Kidney capillary endothelial cell (primary cell): ENCODE data around the gene RPL19.
"Not testable (repeated sequence)": the region's sequence is repeated elsewhere in the genome, so short reads cannot be mapped to it uniquely, and the experiment has no call there.

Experiments used
- DNase-seq: peaks from one replicate; pipeline ENCODE4 v3.0.0-alpha.2; 2018; ENCODE audit warnings: low spot score

The RPL19 gene

DNA sequence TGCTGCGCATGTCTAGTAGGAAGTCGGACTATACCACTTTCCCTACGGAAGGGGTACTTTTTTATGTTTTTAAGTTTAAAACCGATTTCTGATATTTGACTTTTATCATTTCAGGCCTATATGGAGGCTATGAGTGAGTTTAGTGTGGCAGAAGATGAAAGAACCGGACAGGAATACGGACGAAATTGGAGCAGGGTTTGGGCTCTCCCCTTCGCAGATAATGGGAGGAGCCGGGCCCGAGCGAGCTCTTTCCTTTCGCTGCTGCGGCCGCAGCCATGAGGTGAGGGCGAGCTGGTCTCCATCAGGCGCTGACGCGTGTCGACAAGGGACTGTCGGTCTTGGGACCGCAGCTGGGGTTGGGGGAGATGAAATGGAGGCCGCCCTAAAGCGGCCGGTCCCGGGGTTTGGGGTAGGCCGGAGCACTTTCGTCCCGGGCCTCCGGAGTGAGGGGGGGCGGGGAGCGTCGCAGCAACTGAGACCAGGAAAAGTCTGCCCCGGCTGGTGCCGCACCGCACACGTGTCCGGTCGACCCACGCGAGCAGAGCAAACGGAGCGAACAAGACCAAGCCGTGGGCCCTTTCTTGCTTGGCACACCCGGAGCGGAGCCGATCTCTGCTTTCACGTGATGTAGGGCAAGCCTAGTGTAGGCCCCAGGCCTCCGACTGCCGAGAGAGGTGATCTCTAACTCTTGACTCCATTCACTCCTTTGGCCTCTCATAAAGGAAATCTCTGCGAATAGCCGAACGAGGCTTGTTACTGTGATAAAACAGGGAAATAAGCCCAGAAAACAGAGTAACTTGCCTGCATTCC, at the start of gene RPL19:
RPL19 (plus strand) TSS at position 214 of the 810 bp plus-strand sequence; CDS start at position 276, 62 bp downstream.
- peak; percentile 93 for DNase-seq

GRCh38 chr17:39150795-39151149, 49.3 kb upstream of the RPL19 start:
- DNase-seq: no peak

DNA sequence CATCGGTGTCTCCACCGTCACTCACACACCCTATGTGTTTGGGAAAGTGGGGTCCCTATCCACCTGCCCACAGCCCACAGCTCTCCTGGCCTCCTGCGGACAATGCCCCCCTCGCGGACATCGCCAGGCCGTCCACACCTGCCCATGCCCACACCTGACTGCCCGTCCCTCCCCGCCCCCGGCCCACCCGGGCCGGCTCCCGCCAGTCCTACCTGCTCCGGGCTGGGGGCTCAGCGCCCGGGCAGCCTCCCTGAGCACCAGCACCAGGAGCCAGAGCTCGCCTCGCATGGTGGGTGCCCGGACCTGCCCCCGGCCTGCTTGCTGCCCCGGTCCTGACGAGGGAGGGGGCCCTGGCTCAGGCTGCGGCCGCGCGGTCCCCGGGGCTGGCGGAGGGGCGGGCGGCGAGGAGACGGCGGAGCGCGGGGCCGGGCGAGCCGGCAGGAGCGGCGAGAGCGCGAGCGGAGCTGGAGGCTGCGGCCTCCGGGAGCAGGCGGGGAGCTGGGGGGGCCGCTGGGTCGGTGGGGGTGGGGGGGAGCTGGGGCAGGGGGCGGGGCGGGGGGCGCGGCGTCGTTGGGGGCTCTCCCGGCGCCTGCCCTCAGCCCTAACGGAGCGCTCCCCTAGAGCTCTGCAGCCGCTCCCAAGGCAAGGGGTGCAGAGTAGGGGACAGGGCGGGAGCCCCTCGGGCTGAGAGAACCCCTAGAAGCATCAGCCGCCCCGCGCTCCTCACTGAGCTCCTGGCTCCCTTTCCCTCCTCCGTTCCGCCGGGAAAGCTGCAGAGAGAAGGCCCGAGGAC, 48.7 kb upstream of the RPL19 start, which contains the start of gene PLXDC1:
PLXDC1 (minus strand) TSS at position 488 of the 793 bp plus-strand sequence; CDS start at position 288, 200 bp downstream.
- no peak for DNase-seq

GRCh38 chr17:39151943-39152818, 47.9 kb upstream of the RPL19 start:
- no peak for DNase-seq

DNA sequence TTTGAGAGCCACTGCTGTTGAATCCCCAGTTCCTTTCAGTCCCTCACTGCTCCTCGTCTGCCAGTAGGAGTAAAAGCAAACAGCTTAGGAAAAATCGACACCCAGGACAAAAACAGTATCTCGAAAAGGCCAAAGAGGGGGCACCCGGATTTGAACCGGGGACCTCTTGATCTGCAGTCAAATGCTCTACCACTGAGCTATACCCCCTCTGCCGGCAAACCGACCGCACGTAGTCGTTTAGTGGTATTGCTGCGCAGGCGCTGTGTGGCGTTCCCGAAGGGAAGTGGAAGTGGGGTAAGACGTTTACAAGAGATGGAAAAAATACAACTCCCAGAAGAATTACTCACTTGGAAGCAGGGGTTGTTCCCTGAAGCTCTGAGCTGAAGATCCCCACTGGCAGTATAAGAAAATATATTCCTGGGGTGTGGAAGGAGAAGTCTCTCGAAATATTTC, 46.5 kb upstream of the RPL19 start:
- DNase-seq: peak; percentile 82

GRCh38 chr17:39155654-39156053, 44.4 kb upstream of the RPL19 start:
- no peak for DNase-seq

DNA sequence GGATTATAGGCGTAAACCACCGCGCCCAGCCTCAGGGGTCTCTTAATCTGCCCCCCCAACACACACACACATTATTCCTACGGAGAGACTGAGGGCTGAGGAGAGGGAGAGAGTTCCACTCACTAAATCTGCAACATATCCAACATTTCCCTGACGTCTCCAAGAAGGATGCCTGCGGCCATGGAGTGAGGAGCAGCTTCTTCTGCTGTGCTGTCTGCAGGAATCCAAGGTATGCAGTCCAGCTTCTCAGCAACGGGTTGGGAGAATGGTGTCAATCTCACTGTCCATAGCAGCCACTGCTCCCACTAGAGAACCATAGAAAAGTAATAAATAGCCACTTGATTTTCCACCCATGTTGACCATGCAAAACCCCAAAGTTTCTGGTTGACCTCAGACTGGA, 43.6 kb upstream of the RPL19 start:
- DNase-seq: no peak

GRCh38 chr17:39158623-39159022, 41.5 kb upstream of the RPL19 start:
- no peak for DNase-seq

DNA sequence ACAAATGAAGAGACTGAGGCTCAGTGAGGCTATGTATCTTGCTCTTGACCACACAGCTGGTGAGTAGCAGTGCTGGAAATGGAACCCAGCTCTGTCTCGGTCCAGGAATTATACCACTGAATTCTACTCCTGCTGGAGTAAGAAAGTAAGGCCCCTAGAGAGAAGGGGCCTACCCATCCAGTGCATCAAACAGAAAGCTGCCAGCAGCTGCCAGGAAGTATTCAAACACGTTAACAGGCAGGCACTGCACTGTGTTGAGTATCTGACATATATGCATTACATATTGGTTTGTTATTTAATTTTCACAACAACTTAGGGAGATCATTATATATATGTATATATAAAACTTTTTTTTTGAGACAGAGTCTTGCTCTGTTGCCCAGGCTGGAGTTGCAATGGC, 38.1 kb upstream of the RPL19 start:
- no peak for DNase-seq

DNA sequence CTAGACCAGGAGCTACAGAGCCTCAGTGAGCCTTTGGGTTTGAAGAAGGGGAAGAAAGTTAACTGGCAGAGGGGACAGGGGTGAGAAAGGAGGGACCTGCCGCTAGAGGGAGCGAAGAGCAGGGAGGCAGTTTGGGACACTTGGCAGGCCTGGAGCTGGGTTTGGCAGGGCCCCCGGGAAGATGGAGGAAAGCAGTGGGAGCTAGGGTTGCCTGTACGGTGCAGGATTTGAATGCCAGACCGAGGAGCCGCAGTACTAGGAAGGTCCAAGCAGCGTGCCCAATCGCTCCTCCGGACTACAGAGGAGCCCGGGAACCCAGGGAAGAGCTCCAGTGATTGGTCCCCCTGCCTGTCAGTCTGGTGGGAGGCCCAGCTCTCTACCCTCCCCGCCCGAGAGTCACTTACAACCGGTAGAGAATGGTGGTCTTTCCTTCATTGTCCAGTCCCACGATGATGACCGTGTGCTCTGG, 35.4 kb upstream of the RPL19 start:
- peak; percentile 61 for DNase-seq

- no peak for DNase-seq
Observed at GRCh38 chr17:39165178-39165840, 34.8 kb upstream of the RPL19 start.

DNA sequence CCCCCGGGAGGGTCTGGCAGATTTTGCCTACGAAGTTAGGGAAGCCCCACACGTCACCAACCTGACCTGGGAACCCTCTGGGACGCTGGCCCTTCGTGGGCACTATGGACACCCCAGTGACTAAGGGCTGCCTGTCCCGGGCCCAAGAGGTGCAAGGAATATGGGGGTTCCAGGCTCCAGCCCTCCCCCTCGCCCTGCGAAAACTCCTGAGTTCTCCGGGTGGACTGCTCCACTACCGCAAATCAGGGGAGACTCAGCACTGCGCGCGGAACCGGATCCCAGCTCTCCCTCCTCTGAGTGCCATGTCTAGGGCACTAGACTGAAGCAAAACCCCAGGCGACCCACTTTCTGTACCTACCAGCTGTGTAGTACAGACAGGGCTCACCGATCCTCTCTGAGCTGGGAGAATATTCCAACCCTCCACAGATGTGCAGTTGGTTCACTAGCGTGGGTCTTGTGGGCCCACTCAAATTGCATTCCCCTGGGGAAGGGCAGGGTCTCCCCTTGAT, 34.2 kb upstream of the RPL19 start, which contains the start of gene ARL5C:
ARL5C (minus strand) TSS at position 321 of the 509 bp plus-strand sequence. CDS start 401 bp downstream, outside the sequence.
- no peak for DNase-seq

DNA sequence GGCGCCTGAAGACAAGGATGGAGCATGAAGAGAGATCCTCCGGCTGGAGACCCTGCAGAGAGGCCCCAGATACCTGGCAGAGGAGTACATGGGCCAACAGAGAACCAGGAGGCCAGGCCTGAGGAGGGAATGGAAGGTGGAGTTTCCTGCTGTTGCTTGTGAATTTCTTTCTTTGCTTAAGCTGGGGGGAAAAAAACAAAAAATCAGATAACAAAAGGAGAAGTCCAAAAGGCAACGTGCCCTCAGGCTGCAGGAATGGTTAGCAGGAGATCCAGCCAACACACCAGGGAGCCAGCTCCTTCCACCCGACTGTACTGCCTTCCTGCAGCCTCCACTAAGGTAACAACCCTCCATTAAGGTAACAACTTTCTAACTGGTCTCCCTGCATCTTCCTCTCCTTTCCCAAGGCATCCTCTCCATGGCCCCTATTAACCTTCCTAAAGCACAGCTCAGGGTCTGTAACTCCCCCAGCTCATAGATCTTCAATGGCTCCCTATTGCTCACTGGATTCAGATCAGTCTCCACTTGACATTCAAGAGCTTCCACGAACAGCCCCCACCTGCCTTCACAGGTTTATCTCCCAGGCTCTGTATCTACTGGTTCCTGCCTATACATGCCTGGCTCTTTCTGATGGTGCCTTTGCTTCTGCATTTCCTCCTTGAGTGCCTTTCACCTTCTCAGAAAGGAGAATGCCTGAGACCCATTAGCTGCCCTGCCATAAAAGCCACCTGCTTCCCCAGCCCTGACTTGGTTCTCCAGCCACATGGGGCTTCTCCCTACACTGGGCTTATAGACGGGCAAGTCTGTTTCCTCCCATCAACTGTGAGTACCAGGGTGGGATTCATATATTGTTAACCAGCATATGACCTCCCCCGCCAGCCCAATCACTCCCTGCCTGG, 33.4 kb upstream of the RPL19 start:
- no peak for DNase-seq

- DNase-seq: no peak
Observed at GRCh38 chr17:39167476-39167875, 32.6 kb upstream of the RPL19 start.

DNA sequence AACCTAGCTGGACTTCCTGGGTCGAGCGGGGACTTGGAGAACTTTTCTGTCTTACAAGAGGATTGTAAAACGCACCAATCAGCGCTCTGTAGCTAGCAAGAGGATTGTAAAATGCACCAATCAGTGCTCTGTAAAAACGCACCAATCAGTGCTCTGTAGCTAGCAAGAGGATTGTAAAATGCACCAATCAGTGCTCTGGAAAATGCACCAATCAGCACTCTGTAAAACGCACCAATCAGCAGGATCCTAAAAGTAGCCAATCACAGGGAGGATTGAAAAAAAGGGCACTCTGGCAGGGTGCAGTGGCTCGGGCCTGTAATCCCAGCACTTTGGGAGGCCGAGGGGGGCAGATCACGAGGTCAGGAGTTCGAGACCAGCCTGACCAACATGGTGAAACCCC, 31.6 kb upstream of the RPL19 start:
- not testable (repeated sequence) for DNase-seq

DNA sequence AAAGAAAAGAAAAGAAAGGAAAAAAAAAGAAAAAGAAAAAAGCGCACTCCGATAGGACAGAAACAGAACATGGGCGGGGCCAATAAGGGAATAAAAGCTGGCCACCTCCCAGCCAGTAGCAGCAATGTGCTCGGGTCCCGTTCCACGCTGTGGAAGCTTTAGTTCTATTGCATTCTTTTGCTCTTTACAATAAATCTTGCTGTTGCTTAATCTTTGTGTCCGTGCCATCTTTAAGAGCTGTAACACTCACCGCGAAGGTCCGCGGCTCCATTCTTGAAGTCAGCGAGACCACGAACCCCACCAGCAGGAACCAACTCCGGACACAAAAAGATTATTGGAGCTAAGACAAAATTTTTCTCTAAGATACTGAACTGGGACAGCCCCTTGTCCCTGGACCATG, 31.0 kb upstream of the RPL19 start:
- no peak for DNase-seq

- no peak for DNase-seq
Observed at GRCh38 chr17:39169518-39169917, 30.6 kb upstream of the RPL19 start.

DNA sequence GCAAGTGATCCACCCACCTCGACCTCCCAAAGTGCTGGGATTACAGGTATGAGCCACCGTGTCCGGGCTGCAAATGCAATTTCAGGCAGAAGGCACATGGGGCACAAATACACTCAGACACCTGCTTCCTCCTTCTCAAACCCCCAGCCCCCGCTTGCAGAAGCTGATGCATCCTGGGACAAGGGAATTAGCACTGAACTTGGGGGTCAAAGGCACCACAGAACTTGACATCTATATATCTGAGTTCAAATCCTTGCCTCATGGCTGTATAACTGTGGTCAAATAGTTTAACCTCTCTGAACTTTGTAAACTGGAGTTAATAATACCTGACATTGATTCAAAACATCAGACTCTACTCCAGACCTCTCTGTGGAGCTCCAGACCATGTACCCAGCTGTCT, 30.0 kb upstream of the RPL19 start:
- DNase-seq: no peak

DNA sequence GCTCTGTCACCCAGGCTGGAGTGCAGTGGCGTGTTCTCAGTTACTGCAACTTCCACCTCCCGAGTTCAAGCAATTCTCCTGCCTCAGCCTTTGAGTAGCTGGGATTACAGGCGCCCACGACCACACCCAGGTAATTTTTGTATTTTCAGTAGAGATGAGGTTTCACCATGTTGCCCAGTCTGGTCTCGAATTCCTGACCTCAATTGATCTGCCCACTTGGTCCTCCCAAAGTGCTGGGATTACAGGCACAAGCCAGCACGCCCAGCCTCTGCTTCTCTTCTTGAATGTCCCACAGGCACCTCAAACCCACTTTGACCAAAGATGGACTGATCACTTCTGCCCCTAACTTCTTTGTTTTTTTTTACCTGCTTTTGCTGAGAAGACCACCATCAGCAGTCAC, 29.5 kb upstream of the RPL19 start:
- DNase-seq: no peak

DNA sequence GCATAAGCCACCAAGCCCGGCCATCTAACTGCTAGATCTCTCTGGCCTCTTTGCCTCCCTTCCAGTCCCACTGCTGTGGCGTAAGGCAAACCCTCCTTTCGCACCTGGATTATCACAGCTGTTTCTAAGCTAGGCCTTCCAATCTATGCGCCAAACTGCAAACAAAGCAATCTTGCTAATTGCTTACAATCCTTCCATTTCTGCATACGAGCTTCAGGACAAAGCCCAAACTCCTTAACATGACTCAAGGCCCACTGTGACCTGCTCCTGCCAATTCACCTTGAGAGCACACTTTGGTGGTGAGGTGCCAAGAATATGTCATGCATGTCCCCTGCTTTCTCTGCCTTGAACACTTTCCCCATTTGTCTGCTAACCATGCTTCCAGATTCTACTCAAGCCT, 28.1 kb upstream of the RPL19 start:
- DNase-seq: no peak
